HEK293 (cell line): ENCODE results near the gene HARBI1.
A peak's percentile ranks its signal among the peaks of the same experiment; 100 is the strongest.

Experiments
- CTCF ChIA-PET: fragments of 350-600 bp; formaldehyde crosslinking; extraction: SDS; loops from one replicate; lab custom pipeline; 2021; ENCODE audit warnings: antibody characterized with exemption; lab: Yijun Ruan, JAX
- POLR2A ChIA-PET: fragments of 300-600 bp; formaldehyde crosslinking; extraction: SDS; loops from one replicate; lab custom pipeline; 2020; ENCODE audit warnings: antibody characterized with exemption, inconsistent platforms; lab: Yijun Ruan, JAX
- H3K27ac ChIP-seq: fragments of 200-500 bp; sonication (Bioruptor generic); 2 replicates; pipeline ENCODE4 v1.5.1; 2014; ENCODE audit warnings: low read depth, low read length, control low read depth, inconsistent platforms; ENCODE audit errors: extremely low read depth
- H3K36me3 ChIP-seq, 2 experiments: fragments of 200-500 bp in 1 of 2; sonication (Bioruptor generic) in 1 of 2; 1 replicate in 1 of 2; 2 replicates in 1 of 2; pipeline ENCODE4 v1.5.1; 2014 to 2017; ENCODE audit warnings: inconsistent platforms in 2 of 2, low read length in 2 of 2; ENCODE audit not compliant: control insufficient read depth in 2 of 2, insufficient read depth in 1 of 2
- H3K4me1 ChIP-seq: fragments of 200-500 bp; sonication (Bioruptor generic); 2 replicates; pipeline ENCODE4 v1.5.1; 2014; ENCODE audit warnings: mild to moderate bottlenecking, low read length, inconsistent platforms; ENCODE audit not compliant: control insufficient read depth, insufficient read depth
- H3K4me3 ChIP-seq: 2 replicates; pipeline ENCODE4 v1.5.1; 2011; ENCODE audit warnings: low read depth, mild to moderate bottlenecking, control low read depth, low read length, moderate library complexity
- H3K9me3 ChIP-seq: fragments of 200-500 bp; sonication (Bioruptor generic); 2 replicates; pipeline ENCODE4 v1.5.1; 2014; ENCODE audit warnings: low read depth, low read length, inconsistent platforms; ENCODE audit not compliant: control insufficient read depth, insufficient read depth
- BCL11B ChIP-seq: fragments of 450-650 bp; formaldehyde crosslinking; IDR thresholded peaks from 2 replicates; pipeline ENCODE4 v1.5.1; 2016; ENCODE audit warnings: low read depth, missing biosample characterization, missing genetic modification characterization
- ELK4 ChIP-seq: IDR thresholded peaks from 2 replicates; pipeline ENCODE4 v1.6.1; 2011; ENCODE audit warnings: mild to moderate bottlenecking, low read depth, low read length, borderline replicate concordance
- FEZF1 ChIP-seq: fragments of 450-650 bp; formaldehyde crosslinking; IDR thresholded peaks from 2 replicates; pipeline ENCODE4 v1.5.1; 2016; ENCODE audit warnings: missing biosample characterization, missing genetic modification characterization
- KLF1 ChIP-seq: fragments of 450-650 bp; formaldehyde crosslinking; IDR thresholded peaks from 2 replicates; pipeline ENCODE4 v1.5.1; 2016; ENCODE audit warnings: missing biosample characterization, missing genetic modification characterization
- REST ChIP-seq: fragments of 450-650 bp; formaldehyde crosslinking; IDR thresholded peaks from 2 replicates; pipeline ENCODE4 v1.5.1; 2016; ENCODE audit warnings: missing biosample characterization, missing genetic modification characterization
- ZBTB1 ChIP-seq: fragments of 450-650 bp; formaldehyde crosslinking; IDR thresholded peaks from 2 replicates; pipeline ENCODE4 v1.5.1; 2016; ENCODE audit warnings: missing biosample characterization, missing genetic modification characterization
- ZBTB17 ChIP-seq: fragments of 450-650 bp; formaldehyde crosslinking; IDR thresholded peaks from 2 replicates; pipeline ENCODE4 v1.5.1; 2016; ENCODE audit warnings: missing biosample characterization, missing genetic modification characterization
- ZFP37 ChIP-seq: fragments of 450-650 bp; formaldehyde crosslinking; IDR thresholded peaks from 2 replicates; pipeline ENCODE4 v1.5.1; 2016; ENCODE audit warnings: missing biosample characterization, missing genetic modification characterization
- ZNF16 ChIP-seq: fragments of 450-650 bp; formaldehyde crosslinking; IDR thresholded peaks from 2 replicates; pipeline ENCODE4 v1.5.1; 2016; ENCODE audit warnings: low read depth, missing biosample characterization, missing genetic modification characterization
- ZNF174 ChIP-seq: fragments of 450-650 bp; formaldehyde crosslinking; IDR thresholded peaks from 2 replicates; pipeline ENCODE4 v1.5.0; 2017; ENCODE audit warnings: missing biosample characterization, mild to moderate bottlenecking, missing genetic modification characterization
- ZNF221 ChIP-seq: fragments of 450-650 bp; formaldehyde crosslinking; IDR thresholded peaks from 2 replicates; pipeline ENCODE4 v1.5.1; 2017; ENCODE audit warnings: missing biosample characterization, missing genetic modification characterization, borderline replicate concordance
- ZNF354C ChIP-seq: fragments of 450-650 bp; formaldehyde crosslinking; IDR thresholded peaks from 2 replicates; pipeline ENCODE4 v1.5.1; 2016; ENCODE audit warnings: missing biosample characterization, missing genetic modification characterization, low read depth, borderline replicate concordance
- ZNF366 ChIP-seq: fragments of 450-650 bp; formaldehyde crosslinking; conservative IDR thresholded peaks from 2 replicates; pipeline ENCODE4 v1.5.1; 2016; ENCODE audit warnings: missing biosample characterization, missing genetic modification characterization
- ZNF416 ChIP-seq: fragments of 450-650 bp; formaldehyde crosslinking; IDR thresholded peaks from 2 replicates; pipeline ENCODE4 v1.5.1; 2016; ENCODE audit warnings: missing biosample characterization, missing genetic modification characterization
- ZNF654 ChIP-seq: fragments of 450-650 bp; formaldehyde crosslinking; IDR thresholded peaks from 2 replicates; pipeline ENCODE4 v1.5.1; 2016; ENCODE audit warnings: low read depth, missing biosample characterization, missing genetic modification characterization
- ZNF670 ChIP-seq: fragments of 450-650 bp; formaldehyde crosslinking; IDR thresholded peaks from 2 replicates; pipeline ENCODE4 v1.5.1; 2016; ENCODE audit warnings: missing biosample characterization, missing genetic modification characterization, low read depth
- ZNF776 ChIP-seq: fragments of 450-650 bp; formaldehyde crosslinking; IDR thresholded peaks from 2 replicates; pipeline ENCODE4 v1.5.0; 2017; ENCODE audit warnings: missing biosample characterization, missing genetic modification characterization, borderline replicate concordance

The HARBI1 gene

GRCh38 chr11:46630237-46630636 lies 13.2 kb upstream of the HARBI1 start (continued):
- TF ChIP-seq REST (tag by site-specific recombination): no peak
- TF ChIP-seq ZBTB1 (tag by site-specific recombination): no peak
- TF ChIP-seq ZNF221: no peak
- no peak for TF ChIP-seq ZNF174 (tag by site-specific recombination)
- no peak for TF ChIP-seq ELK4
- no peak for TF ChIP-seq ZNF776 (tag by site-specific recombination)
- TF ChIP-seq ZNF670: no peak

GRCh38 chr11:46628961-46629360 lies 11.9 kb upstream of the HARBI1 start:
- peaks cover 7 to 53% of the 10 kb centered on the region in 2 experiments; a peak in 2 of 3 replicates for H3K36me3 ChIP-seq

GRCh38 chr11:46625406-46625805 lies 8.4 kb upstream of the HARBI1 start:
- no peak for TF ChIP-seq ZFP37 (tag by site-specific recombination)
- TF ChIP-seq ZNF366: no peak
- TF ChIP-seq ZBTB17 (tag by site-specific recombination): peak; percentile 34; the same call in 1 of the 2 replicates
- TF ChIP-seq, all 188 proteins: peak for 1
- Histone ChIP-seq H3K36me3 (peaks cover 2 to 59% of the 10 kb centered on the region in 2 experiments; a peak in 2 of 3 replicates), H3K4me1 (no peaks in the 10 kb centered on the region), H3K9me3 (no peaks in the 10 kb centered on the region), H3K27ac (no peak overlapping the region), H3K4me3 (no peak overlapping the region)
- CTCF ChIA-PET: interaction anchor here (0.7 kb wide), 2 partner anchors 32 to 194 kb away, joined by 3 to 4 read pairs; no protein-coding TSS in a partner anchor
- POLR2A ChIA-PET: no interaction called here

More at GRCh38 chr11:46628961-46629360, 11.9 kb upstream of the HARBI1 start:
- no peak overlapping the region for H3K27ac ChIP-seq
- no peaks in the 10 kb centered on the region for H3K9me3 ChIP-seq
- POLR2A ChIA-PET: no interaction called here
- H3K4me3 ChIP-seq: no peak overlapping the region
- CTCF ChIA-PET: interaction anchor here (0.6 kb wide), 1 partner anchor 150 kb away, joined by 3 read pairs; no protein-coding TSS in a partner anchor
- TF ChIP-seq KLF1 (tag by site-specific recombination) (peak; percentile 42), ZNF654 (tag by site-specific recombination) (no peak), ZBTB17 (tag by site-specific recombination) (peak; percentile 26; the same call in 1 of the 2 replicates)
- no peaks in the 10 kb centered on the region for H3K4me1 ChIP-seq

- Histone ChIP-seq H3K9me3 (no peaks in the 10 kb centered on the region), H3K27ac (no peak overlapping the region), H3K4me3 (peak overlapping the region; percentile 33), H3K36me3 (peaks cover 0 to 26% of the 10 kb centered on the region in 2 experiments; a peak in 2 of 3 replicates), H3K4me1 (no peaks in the 10 kb centered on the region)
- POLR2A ChIA-PET: interaction anchor here (0.9 to 1.8 kb wide), 2 partner anchors 8 to 14 kb away, joined by 5 to 7 read pairs; no protein-coding TSS in a partner anchor
- TF ChIP-seq ZNF416 (no peak), ZNF354C (no peak), ZNF654 (tag by site-specific recombination) (no peak), ZBTB17 (tag by site-specific recombination) (no peak), ZNF16 (tag by site-specific recombination) (no peak), FEZF1 (tag by site-specific recombination) (no peak), BCL11B (tag by site-specific recombination) (no peak)
- CTCF ChIA-PET: interaction anchor here (0.6 to 3.5 kb wide), 15 partner anchors 12 to 267 kb away, joined by 3 to 16 read pairs (median 4); no protein-coding TSS in a partner anchor
Observed at GRCh38 chr11:46618837-46619236, 1.8 kb upstream of the HARBI1 start.
